ENCODE results near the gene RNF44.

Gene RNF44

DNA sequence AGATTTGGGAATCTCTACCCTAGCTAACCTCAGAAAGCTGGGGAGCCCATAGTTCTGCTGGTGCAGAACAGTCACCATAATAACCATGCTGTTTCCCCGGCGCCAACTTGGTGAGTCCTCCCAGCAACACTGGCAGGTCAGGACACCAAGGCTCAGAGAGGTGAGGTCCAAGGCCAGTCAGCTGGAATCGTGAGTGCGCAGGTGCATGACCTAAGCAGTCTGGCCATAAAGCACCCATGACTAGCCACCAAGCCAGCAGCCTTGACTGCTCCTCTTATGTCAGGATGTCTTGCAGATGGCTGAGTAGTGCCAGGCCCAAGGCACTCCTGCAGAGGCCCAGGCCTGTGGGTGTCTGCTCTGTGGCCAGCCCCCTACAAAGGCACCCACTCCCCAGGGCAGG is 2.6 kb downstream of the RNF44 start:
- FAIRE-seq = no peak

DNA sequence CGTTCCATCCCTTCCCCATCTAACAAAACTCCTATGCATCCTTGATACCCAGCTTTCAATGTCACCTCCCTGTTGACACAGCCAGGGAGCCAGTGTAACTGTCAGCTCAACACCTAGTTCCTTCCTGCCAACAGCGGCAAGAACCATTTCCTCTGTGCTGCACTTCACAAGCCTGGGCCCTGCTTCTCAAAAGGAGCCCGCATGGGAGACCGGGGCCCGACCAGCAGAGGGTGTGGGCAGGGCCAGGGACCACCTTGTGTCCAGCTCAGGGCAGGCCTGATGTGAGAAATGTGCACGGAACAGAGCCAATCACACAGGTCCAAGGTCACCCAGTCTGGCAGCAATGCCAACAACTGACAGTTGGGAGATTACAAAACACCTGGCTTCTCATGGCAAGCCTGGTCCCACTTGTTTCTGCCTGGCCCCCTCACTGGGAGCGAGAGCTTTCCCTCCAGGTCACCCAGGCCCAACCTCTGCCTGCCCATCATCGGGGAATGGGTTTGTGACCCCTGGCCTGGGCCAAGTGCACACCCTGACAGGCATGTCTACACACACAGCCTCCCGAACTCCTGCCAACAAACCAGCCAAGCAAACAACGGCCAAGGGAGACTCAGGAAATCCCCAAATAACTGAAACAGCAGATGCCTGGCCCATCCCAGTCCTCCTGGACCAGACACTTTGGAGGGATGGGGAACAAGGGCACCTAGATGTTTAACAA is 3.1 kb downstream of the RNF44 start:
- FAIRE-seq = no peak

DNA sequence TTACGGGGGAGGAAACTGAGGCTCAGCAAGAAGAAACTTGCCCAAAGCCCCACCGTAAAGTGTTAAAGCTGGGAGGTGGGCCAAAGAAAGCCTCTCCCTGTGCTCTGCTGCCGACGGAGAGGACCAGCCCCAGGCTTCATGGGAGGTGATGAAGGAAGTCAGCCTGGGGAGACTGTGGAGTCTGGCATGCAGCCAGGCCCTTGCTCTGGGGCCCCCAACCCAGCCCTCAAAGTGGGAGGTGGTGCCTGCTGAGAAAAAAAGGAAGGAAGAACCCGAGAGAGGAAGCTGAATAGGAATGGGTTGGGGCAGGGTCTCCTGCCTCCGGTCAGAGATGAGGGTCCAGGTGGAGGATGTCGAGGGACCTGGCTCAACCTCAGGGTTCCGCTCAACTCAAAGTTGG is 3.8 kb downstream of the RNF44 start:
- FAIRE-seq = no peak

DNA sequence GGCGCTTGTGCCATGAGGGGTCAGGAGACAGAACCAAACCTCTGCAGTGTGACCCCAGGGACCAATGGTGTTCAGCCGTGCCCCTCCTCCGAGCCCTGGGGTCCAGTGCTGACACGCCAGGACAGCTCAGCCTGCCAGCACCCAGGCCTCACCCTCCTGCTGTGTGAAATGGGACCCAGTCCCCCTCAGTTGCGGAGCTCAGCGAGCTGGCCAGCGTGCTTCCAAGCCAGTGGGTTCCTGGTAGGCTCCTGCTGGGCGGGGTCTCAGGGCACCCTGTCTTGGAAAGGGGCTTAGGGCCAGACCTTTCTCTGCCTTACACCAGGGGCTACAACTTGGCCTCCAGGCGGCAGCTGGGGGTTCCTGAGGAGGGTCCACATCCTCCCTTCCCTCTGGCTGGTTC is 4.4 kb downstream of the RNF44 start:
- no peak for FAIRE-seq

DNA sequence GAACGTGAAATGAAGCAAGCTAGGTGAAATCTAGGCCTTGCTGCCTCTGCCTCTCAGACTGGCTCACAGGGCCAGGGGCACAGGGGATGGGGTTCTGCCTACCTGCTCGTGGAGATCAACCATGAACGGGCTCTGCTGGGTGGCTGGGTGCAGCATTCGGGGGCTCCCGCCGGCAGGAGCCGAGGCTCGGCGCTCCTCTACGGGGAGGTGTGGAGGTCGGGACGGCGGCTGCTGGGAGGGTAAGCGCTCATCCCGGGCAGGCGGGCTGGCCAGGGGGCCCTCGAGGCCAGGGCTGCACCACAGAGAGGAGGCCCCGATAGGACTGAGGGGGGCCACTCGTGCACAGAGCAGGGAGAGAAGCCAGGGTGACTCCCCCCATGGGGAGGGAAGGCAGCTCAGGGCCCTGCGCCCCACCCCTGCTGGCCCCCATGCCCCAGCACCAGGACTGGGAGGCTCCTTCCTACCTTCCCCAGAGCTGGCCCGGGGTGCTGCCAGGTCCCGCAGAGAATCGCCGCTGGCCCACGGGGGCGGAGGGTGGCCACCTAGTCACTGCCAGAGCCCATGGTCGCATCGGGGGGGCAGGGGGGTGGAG is 5.2 kb downstream of the RNF44 start:
- no peak for FAIRE-seq

DNA sequence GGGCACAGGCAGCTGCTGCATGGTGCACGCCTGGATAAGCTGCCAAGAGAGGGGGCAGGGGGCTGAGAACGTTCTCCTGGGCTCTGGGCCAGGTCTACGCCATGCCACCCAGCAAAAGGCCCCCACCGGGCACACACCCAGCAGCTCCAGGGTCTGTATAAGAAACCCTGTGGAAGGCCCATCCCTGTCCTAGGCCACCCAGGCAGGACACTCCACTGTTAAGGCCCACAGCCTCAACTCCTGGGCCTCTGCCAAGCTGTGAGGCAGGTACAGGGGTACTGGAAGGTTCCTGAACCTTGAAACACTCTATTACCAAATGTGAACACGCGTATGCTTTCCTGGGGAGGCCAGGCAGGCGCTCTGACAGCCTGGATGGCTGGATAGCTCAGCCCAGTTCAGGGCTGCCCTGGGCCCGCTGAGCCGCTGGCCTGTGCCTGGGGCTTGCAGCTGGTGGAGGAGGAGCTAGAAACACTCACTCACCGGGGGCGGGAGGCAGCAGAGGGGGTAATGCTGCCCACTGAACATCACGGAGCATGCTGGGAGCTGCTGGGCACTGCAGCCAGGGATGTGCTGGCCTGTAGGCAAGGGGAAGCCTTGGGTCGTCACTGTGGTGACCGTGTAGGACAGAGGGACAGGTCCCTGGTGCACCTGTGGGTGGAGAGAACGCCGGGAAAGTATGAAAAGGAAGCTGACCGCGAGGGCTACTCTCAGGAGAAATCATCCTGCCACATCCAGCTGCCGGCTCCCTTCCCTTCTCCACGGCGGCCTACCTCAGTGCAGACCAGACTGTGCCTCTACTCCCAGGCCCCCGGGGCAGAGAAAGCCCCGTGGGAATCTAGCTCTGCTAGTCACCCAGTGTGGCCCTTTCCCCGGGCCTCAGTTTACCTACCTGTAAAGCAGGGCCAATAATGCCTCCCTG is 6.0 kb downstream of the RNF44 start:
- FAIRE-seq = no peak

DNA sequence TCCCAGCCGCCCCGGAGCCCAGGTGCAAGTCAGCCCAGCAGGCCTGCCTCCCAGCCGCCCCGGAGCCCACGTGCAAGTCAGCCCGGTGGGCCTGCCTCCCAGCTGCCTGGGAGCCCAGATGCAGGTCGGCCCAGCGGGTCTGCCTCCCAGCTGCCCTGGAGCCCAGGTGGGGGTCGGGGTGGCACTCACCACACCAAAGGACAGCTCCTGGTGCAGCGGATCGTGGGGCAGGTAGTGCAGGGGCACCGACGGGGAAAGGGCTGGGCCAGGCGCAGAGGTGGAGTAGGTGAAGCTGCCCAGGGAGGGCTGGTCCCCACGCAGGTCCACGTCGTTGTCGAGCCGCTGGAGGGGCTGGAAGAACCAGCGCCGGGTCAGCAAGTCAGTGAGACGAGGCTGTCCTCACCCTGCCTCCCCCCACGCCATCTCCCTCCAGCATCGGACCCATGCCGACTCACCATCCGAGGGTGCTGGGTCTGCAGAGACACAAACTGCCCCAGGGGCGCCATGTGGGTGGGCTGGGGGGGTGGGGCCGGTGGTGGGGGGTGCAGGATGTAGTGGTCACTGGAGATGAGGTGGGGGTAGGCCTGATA is 6.7 kb downstream of the RNF44 start:
- no peak for FAIRE-seq

DNA sequence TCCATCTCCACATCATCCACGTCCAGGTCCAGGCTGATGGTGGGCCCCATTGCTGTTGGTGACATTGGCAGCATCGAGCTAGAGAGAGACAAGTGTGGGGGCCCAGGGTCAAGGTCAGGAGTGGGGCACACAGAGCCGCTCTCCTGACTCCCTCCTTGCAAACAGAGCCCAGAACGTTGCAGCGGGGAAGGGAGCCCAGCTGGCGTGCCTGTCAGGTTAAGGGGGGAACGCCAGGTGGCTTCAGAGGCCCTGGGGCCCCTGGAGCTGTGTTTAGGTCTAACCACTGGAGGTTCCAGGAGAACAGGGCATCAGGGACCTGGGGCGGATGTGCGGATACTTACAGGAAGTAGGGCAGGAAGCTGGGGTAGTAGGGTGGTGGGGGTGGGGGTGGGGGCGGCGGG is 7.5 kb downstream of the RNF44 start:
- FAIRE-seq = no peak

DNA sequence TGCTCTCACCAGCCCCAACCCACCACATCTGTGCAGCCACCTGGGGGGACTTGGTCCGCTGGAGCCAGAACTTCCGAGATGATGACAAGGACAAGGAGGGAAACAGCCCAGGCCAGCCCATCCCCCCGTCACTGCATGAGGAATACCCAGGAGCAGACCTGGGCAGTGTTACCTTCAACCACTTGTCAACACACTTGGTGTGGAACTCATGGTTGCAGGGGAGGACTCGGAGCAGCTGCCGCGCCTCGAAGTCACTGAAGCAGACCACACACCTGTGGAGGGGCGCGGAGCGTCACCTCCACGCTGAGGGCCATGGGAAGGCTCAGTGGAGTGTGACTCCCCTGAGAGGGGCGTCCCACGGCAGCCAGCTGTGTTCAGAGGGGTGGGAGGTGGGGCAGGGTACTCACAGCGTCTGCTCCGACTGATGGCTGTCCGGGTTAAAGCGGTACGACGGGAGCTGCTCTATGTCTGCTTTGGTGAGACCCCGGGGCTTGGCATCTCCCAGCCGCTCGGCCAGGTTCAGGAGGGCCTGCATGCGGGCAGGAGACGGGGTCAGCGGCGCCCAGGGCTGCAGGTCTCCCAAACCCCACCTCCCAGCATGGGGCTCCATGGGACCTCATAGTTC is 8.0 kb downstream of the RNF44 start:
- FAIRE-seq = no peak

DNA sequence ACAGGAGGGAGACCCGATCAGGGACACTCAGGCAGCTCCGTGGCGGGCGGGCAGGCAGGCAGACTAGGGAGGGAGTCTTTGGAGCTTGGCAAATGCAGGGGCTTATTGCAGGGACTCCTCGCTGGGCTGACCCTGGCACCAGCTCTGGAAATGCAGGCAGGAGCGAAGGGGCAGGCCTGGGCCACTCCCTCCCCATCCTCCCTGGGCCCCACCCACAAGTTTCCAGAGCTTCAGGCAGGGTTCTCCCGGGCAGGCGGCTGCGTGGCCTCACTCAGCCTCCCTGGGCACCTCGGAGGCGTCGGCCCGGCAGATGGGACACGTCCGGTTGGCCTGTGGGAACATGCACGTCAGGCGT is 8.5 kb downstream of the RNF44 start:
- no peak for FAIRE-seq

DNA sequence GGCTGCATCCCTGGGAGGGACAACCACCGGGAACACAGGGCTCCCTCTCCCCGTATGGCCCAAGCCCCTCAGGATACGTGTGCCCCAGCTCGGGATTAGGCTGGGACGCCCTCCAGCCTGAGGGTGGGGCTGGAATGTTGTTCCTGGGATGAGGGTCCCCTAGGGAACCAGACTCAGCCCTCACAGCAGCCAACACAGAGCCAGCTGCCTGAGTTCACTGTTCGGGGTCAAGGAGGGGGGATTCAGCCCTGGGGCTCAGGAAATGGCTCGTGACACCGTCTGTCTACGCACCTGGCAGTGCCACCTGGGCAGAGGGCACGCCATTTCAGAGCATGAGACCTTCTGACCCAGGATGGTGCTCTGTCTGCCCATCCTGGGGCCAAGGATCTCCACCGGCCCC is 8.9 kb downstream of the RNF44 start:
- FAIRE-seq = no peak

DNA sequence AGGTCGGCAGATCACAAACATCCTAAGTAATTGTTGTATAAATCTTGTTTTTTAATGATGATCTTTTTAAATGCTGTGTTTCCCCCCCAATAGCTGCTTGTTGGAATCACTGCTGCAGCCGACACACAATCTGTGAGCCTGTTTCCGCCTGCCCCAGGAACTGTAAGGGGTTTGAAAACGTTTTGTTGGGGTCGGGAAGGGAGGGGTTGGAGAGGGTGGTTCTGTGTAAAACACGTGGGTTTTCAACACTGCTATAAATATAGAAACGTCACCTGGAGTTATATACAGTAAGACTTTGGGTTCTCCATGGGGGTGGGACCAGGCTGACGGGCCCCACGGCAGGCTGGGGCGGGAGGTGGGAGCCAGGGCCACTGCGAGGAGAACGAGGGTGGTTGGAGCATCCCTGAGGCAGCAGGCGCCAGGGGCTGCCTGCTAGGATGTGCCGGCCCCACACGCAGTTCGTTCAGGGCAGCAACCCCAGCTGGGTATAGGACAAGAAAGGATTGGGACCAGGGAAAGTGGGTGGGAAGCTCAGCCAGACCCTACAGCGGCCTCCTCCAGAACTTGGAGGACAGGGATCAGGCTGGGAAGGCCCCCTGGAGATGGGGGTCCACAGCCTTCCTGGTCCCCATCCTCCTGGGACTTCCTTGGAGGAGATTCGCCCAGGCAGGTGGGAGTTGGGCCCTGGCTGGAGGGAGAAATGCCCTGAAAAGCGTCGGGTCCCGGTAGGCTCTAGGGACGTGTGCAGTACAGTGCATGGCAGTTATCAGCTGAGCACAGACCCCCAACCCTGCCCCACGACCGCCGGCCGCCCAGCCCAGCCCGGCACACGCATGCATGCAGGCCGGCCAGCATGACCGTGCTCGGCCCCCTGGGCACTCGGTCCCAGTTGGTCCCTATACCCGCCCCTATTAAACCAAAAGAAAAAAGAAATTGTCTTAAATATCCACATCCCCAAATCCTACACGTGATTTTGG is 9.7 kb downstream of the RNF44 start:
- no peak for FAIRE-seq

DNA sequence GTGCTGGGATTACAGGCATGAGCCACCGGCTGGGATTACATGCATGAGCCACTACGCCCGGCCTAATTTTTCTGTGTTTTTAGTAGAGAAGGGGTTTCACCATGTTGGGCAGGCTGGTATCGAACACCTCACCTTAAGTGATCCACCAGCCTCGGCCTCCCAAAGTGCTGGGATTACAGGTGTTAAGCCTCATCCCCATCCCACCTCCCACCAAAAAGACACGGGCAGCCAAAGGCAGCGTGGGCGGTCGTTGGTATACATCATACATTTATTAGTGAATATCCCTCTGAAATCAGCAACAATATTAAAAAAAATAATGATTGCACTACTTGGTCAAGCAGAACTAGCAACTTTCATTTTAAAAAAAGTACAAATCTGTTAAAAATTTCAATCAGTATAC is 10.7 kb downstream of the RNF44 start:
- FAIRE-seq = no peak

DNA sequence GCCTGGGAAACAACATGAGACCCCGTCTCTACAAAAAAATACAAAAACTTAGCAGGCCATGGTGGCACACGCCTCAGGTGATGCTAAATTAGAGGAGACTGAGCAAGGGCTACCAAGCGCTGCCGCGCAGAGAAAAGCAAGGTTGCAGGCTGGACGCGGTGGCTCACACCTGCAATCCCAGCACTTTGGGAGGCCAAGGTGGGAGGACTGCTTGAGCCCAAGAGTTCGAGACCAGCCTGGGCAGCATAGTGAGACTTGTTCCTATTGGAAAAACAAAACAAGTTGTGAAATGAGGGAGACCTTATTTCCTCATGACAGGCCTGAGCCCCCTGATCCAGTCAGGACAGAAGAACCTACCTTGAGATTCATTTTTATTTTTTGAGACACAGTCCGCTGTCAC is 11.5 kb downstream of the RNF44 start:
- no peak for FAIRE-seq

DNA sequence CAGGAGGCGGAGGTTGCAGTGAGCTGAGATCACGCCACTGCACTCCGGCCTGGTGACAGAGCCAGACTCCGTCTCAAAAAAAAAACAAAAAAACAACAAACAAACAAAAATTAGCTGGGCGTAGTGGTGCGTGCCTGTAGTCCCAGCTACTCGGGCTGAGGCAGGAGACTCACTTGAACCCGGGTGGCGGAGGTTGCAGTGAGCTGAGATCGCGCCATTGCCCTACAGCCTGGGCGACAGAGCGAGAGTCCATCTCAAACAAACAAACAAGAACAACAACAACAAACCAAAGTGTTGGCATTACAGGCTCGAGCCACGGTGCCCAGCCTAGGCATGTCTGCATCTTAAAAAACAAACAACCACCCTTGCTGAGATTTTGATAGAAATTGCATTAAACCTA is 12.2 kb downstream of the RNF44 start:
- no peak for FAIRE-seq

DNA sequence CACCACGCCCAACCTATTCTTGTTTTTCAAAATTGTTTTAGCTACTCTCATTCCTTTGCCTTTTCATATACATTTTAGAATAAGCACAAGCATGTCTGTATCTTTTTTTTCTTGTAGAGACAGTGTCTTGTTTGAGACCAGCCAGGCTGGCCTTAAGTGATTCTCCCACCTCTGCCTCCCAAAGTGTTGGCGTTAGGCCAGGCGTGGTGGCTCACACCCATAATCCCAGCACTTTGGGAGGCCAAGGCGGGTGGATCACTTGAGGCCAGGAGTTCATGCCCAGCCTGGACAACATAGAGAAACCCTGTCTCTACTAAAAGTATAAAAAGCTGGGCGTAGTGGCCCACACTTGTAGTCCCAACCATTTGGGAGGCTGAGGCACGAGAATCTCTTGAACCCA is 13.1 kb downstream of the RNF44 start:
- FAIRE-seq = no peak

DNA sequence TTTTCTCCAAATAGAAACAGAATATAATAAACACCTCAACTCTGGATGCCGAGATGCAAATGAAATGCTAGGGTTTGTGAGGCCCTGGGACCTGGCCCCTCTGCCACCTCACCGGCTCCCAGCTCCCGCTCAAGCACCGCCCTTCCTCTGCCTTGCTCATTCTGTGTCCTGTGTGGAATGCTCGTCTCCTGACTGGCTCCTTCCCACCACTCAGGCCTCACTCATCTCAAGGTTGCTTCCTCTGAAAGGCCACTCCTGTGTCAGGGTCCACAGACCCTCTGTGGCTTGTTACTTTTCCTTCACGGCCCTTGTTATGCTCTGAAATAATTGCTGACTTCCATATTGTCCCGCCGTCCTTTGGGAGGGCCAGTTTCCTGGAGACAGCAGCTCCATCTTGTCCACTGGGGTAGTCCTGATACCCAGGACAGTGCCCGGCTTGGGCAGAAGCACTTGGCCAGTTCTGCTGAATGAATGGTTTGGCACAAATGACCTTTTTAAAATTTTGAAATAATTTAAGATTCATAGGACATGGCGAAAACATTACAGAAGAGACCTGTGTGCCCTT is 15.4 kb downstream of the RNF44 start:
- no peak for FAIRE-seq

DNA sequence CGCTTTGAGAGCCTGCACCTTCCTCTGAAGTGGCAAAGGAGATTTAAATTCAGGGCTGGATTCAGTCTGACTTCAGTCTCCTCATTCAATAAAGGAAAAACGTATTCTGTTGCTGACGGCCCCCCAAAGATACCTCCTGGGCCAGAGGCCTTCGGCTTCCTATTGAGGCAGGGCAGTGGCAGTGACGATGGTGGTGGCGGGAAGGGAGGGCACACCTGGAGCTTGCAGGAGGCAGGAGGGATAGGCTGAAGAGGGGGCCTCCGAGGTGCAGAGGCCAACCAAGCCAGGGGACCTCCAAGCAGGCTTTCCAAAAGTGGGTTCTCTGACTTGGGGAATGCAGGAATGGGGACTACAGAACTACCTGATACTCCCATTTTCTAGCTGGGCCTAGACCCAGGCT is 15.9 kb downstream of the RNF44 start:
- FAIRE-seq = no peak

DNA sequence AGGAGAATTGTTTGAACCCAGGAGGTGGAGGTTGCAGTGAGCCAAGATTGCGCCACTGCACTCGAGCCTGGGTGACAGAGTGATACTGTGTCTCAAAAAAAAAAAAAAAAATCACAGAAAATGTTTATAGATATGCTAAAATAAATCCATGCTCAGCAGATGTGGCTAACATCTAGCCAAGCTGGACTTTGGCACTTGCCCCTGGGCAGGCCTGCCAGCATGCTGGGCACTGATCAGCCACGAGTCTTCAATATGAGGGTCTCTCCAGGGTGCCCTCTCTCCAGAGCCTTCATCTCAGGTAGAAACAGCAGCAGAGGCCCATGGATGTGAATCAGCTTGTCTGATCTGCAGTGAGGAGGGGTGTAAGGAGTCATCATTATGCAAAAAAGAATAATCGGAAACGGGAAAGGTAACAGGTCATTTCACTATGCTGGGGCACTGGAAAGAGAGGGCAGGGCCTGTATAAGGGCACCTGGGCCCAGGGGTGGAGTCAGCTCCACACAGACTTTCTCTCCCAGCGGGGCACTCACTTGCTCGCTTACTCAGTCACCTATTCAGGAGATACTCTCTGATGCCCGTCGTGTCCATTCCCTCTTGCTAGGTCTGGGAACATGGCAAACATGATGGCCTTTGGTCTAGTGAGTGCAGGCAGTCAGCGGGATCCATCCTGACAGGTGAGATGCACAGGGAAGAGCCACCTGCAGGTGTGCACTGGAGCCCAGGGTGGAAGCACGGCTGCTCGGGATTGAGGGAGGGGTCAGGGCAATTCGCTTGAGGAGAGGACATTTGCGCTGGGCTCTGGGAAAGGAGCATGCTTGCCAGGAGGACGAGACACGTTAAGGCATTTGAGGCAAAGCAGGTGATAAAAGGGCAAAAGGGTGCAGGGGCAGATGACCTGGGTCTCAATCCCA is 17.1 kb downstream of the RNF44 start:
- no peak for FAIRE-seq

DNA sequence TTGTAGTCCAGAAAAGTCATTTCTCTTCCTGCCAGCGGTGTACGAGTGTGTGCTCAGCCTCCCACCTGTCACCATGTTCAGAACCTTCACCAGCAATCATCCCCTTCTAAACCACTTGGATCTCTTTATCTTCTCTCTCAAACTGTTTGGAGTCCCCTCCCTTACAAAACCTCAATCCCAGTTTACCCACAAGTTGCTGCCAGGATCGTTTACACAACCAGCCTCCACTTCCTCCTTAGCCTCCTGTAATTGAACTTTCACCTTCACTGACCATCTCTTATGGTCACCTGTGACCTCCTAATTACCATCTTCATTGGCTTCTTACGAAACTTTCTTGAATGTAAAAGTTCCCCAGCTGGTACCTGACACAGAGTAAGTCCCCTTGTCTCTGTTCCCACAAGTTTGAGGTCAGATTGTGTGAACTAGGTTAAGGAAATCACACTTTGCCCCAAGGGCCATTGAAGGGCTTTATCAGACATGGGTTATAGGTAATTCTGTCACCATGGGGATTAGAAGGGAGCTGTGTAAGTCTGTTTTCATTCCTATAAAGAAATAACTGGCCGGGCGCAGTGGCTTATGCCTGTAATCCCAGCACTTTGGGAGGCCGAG is 20.0 kb downstream of the RNF44 start:
- no peak for FAIRE-seq

All from islet of Langerhans (tissue), 1 donor.